A549 (cell line): ENCODE measurements around the gene CAPZA1. TPM values are rescaled to one million over a fixed set of nuclear protein-coding genes. Genes with fewer than 3 reads are reported as not detected.
"Not testable (repeated sequence)": the region's sequence is repeated elsewhere in the genome, so short reads cannot be mapped to it uniquely, and the experiment has no call there.

Experiments used
- ATAC-seq, 2 experiments: fragments of 200-7000 bp in 1 of 2; fragments of >200 bp in 1 of 2; cut with Nextera tagmentation in 1 of 2; cut with Tn5 transposase in 1 of 2; 3 replicates each; pipeline versions ENCODE4 v1.8.0 to v1.9.1; 2018 to 2020; ENCODE audit warnings: mild to moderate bottlenecking in 1 of 2, moderate library complexity in 1 of 2
- CTCF ChIA-PET: fragments of 300-600 bp; sonication (Branson Sonifier 250); formaldehyde crosslinking; extraction: SDS; loops from one replicate; lab custom pipeline; 2021; ENCODE audit warnings: antibody characterized with exemption, inconsistent platforms; lab: Yijun Ruan, JAX
- POLR2A ChIA-PET: fragments of 350-600 bp; formaldehyde crosslinking; extraction: SDS; loops from one replicate; lab custom pipeline; 2021; ENCODE audit warnings: antibody characterized with exemption, inconsistent platforms; lab: Yijun Ruan, JAX
- DNase-seq, 2 experiments: peaks; one replicate each; pipeline versions ENCODE4 v3.0.0 to v3.0.0-alpha.2; 2011 to 2016; ENCODE audit warnings: low read depth in 1 of 2, low spot score in 1 of 2
- FAIRE-seq: peaks from 2 replicates; lab custom pipeline; 2011; peaks lifted over from hg19 to GRCh38; lab: Jason Lieb, UNC
- H3K27ac ChIP-seq, 2 experiments: fragments of >200 bp; sonication (Bioruptor Twin); formaldehyde crosslinking; 3 replicates each; pipeline ENCODE4 v1.5.1; 2016 to 2017
- H3K4me1 ChIP-seq: fragments of >200 bp; sonication (Bioruptor Twin); formaldehyde crosslinking; 3 replicates; pipeline ENCODE4 v1.6.1; 2016
- H3K4me2 ChIP-seq: fragments of >200 bp; sonication (Bioruptor Twin); formaldehyde crosslinking; 3 replicates; pipeline ENCODE4 v1.6.1; 2016
- H3K4me3 ChIP-seq: fragments of >200 bp; sonication (Bioruptor Twin); formaldehyde crosslinking; 3 replicates; pipeline ENCODE4 v1.5.1; 2016
- H3K9me3 ChIP-seq: fragments of >200 bp; sonication (Bioruptor Twin); formaldehyde crosslinking; 3 replicates; pipeline ENCODE4 v1.6.1; 2016
- BHLHE40 ChIP-seq: IDR thresholded peaks from 2 replicates; pipeline ENCODE4 v1.6.1; 2012; ENCODE audit warnings: low read depth, low read length, inconsistent platforms
- CBX8 ChIP-seq: fragments of 200-600 bp; sonication (generic); IDR thresholded peaks from 2 replicates; pipeline ENCODE4 v1.6.1; 2016
- CHD4 ChIP-seq: fragments of 200-600 bp; sonication (generic); IDR thresholded peaks from 2 replicates; pipeline ENCODE4 v1.6.1; 2016; ENCODE audit warnings: antibody characterized with exemption, mild to moderate bottlenecking, borderline replicate concordance
- EHMT2 ChIP-seq: fragments of 200-600 bp; sonication (generic); IDR thresholded peaks from 2 replicates; pipeline ENCODE4 v1.6.1; 2016; ENCODE audit warnings: antibody characterized with exemption, low read depth, mild to moderate bottlenecking, moderate library complexity
- FOSL2 ChIP-seq, 2 experiments: fragments of 450-650 bp in 1 of 2; fragments of >200 bp in 1 of 2; sonication (Bioruptor Twin) in 1 of 2; formaldehyde crosslinking; IDR thresholded peaks; 2 replicates each; pipeline versions ENCODE4 v1.5.0 to v1.6.1; 2016 to 2020; ENCODE audit warnings: mild to moderate bottlenecking in 1 of 2, moderate library complexity in 1 of 2
- FOXS1 ChIP-seq: fragments of 250-450 bp; sonication (Bioruptor Pico); IDR thresholded peaks from 2 replicates; pipeline ENCODE4 v1.5.0; 2020; ENCODE audit warnings: mild to moderate bottlenecking, moderate library complexity
- GATA3 ChIP-seq: IDR thresholded peaks from 2 replicates; pipeline ENCODE4 v1.6.1; 2012; ENCODE audit warnings: borderline replicate concordance
- HDAC2 ChIP-seq: fragments of 200-600 bp; sonication (generic); IDR thresholded peaks from 2 replicates; pipeline ENCODE4 v1.6.1; 2016
- HES2 ChIP-seq: fragments of >200 bp; sonication (Bioruptor Twin); formaldehyde crosslinking; IDR thresholded peaks from 2 replicates; pipeline ENCODE4 v1.6.1; 2016
- HEYL ChIP-seq: fragments of 250-450 bp; sonication (Bioruptor Pico); IDR thresholded peaks from 2 replicates; pipeline ENCODE4 v1.8.0; 2021; ENCODE audit warnings: mild to moderate bottlenecking, moderate library complexity
- JUN ChIP-seq, 2 experiments: fragments of >200 bp; sonication (Bioruptor Twin); formaldehyde crosslinking; IDR thresholded peaks; 2 replicates in 1 of 2; 3 replicates in 1 of 2; pipeline ENCODE4 v1.6.1; 2016 to 2017
- JUNB ChIP-seq: fragments of >200 bp; sonication (Bioruptor Twin); formaldehyde crosslinking; IDR thresholded peaks from 2 replicates; pipeline ENCODE4 v1.6.1; 2016
- RAD21 ChIP-seq, 2 experiments: fragments of >200 bp in 1 of 2; sonication (Bioruptor Twin) in 1 of 2; formaldehyde crosslinking in 1 of 2; IDR thresholded peaks in 1 of 2; conservative IDR thresholded peaks in 1 of 2; 2 replicates in 1 of 2; 3 replicates in 1 of 2; pipeline ENCODE4 v1.6.1; 2012 to 2018; ENCODE audit warnings: inconsistent platforms in 1 of 2
- RFX5 ChIP-seq: fragments of 450-650 bp; IDR thresholded peaks from 2 replicates; pipeline ENCODE4 v1.7.1; 2014; ENCODE audit warnings: antibody characterized with exemption, mild to moderate bottlenecking, moderate library complexity
- SREBF2 ChIP-seq: fragments of 450-650 bp; IDR thresholded peaks from 2 replicates; pipeline ENCODE4 v1.6.1; 2014; ENCODE audit warnings: mild to moderate bottlenecking, moderate library complexity
- ZFP36 ChIP-seq: fragments of 450-650 bp; IDR thresholded peaks from 2 replicates; pipeline ENCODE4 v1.6.1; 2014; ENCODE audit warnings: borderline replicate concordance; ENCODE audit not compliant: partially characterized antibody
- ZSCAN20 ChIP-seq: fragments of 250-450 bp; sonication (Bioruptor Pico); IDR thresholded peaks from 2 replicates; pipeline ENCODE4 v1.8.0; 2022; ENCODE audit warnings: mild to moderate bottlenecking, moderate library complexity
- WGBS: methylation state at CpG from one replicate; pipeline ENCODE4 v1.1.6; 2017; ENCODE audit errors: missing lambda C conversion rate; 5-methylcytosine and 5-hydroxymethylcytosine counted together
- polyA plus RNA-seq, 4 experiments: library from polyadenylated mRNA; depleted of rRNA in 3 of 4; stranded (reverse); fragments of >200 nt; fragmentation: RNase III in 1 of 4; extraction: RNeasy Plus Mini Kit Qiagen cat#74134 plus additional on column Dnase treatment in 1 of 4; gene quantifications; 2 replicates in 3 of 4; 3 replicates in 1 of 4; pipeline ENCODE4 v1.2.3, GENCODE V29; 2011 to 2017

Gene CAPZA1
- polyA plus RNA-seq, 2 of the 4 experiments (the other 2 are of a cell fraction): 103 to 136 TPM

DNA sequence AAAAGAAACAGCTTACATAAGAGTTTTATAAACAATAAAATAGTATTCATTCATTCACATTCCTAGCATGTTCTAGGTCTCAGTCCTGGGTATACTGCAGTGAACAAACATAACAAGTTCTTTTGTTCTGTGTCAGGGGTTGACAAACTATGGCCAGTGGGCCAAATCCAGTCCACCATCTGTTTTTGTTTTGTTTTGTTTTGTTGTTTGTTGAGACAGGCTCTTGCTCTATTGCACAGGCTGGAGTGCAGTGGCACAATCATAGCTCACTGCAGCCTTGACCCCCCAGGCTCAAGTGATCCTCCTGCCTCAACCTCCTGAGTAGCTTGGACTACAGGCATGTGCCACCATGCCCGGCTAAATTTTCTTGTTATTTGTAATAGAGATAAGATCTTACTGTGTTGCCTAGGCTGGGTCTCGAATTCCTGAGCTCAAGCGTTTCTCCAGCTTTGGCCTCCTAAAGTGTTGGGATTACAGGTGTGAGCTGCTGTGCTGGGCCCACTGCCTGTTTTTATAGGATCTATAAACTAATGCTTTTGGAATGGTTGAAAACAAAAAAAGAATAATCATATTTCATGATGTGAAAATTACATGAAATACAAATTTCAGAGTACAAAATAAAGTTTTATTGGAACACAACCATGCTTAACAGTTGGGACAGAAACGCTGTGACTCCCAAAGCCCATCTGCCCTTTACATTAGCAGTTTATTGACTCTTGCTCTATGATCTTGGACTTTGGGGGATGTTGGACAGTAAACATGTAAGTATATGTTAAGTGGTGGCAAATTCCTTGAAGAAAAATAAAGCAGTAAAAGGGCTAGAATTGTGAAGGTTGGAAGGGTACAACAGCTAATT lies 17.9 kb downstream of the CAPZA1 start:
- TF ChIP-seq CHD4 (no peak), RAD21 (conservative IDR thresholded peaks at IDR 0.05 in 1 of 2, IDR thresholded peaks at IDR 0.05 in 1 of 2) (no peak), HEYL (no peak), CBX8 (no peak), EHMT2 (no peak)
- ATAC-seq (peak; percentile 73 to 90; a peak in 5 of 6 replicates), DNase-seq (peak; percentile 13 to 40), FAIRE-seq (no peak)
- ChIA-PET POLR2A (no interaction called here), CTCF (interaction anchor here (0.8 to 1.5 kb wide), 6 partner anchors 10 to 135 kb away, joined by 3 to 4 read pairs (median 3); partner anchors contain the start of genes MOV10 and RHOC)
- peak overlapping the region; percentile 72 for H3K4me2 ChIP-seq
- H3K4me3 ChIP-seq: no peak overlapping the region
- H3K4me1 ChIP-seq: peaks cover 57% of the 10 kb centered on the region
- 6% methylated on average over 4 of the region's 4 CpGs for WGBS
- no peaks in the 10 kb centered on the region for H3K9me3 ChIP-seq
- H3K27ac ChIP-seq: peak overlapping the region; percentile 48 to 84

- DNase-seq: no peak
- TF ChIP-seq JUNB (no peak), SREBF2 (no peak), BHLHE40 (no peak)
- ChIA-PET POLR2A (no interaction called here), CTCF (interaction anchor here (0.8 to 1.5 kb wide), 5 partner anchors 9 to 136 kb away, joined by 3 read pairs; partner anchors contain the start of genes MOV10 and RHOC)
- Histone ChIP-seq H3K4me1 (peaks cover 57% of the 10 kb centered on the region), H3K9me3 (no peaks in the 10 kb centered on the region), H3K4me2 (peak overlapping the region; percentile 72), H3K27ac (peak overlapping the region; percentile 48 to 84), H3K4me3 (no peak overlapping the region)
- 67% methylated on average over 1 of the region's 1 CpG for WGBS
- no peak for FAIRE-seq
- peak in 1 of 2 experiments; percentile 48; a peak in 3 of 6 replicates for ATAC-seq
Measured at GRCh38 chr1:112638110-112638428, 18.4 kb downstream of the CAPZA1 start.

GRCh38 chr1:112640437-112640836 lies 20.8 kb downstream of the CAPZA1 start:
- FAIRE-seq, CTCF ChIA-PET, ATAC-seq, H3K9me3 ChIP-seq, POLR2A ChIA-PET, H3K4me3 ChIP-seq, H3K27ac ChIP-seq, H3K4me2 ChIP-seq, DNase-seq: not testable (repeated sequence)
- H3K4me1 ChIP-seq: peaks cover 39% of the 10 kb centered on the region
- 90% methylated on average over 4 of the region's 23 CpGs for WGBS

DNA sequence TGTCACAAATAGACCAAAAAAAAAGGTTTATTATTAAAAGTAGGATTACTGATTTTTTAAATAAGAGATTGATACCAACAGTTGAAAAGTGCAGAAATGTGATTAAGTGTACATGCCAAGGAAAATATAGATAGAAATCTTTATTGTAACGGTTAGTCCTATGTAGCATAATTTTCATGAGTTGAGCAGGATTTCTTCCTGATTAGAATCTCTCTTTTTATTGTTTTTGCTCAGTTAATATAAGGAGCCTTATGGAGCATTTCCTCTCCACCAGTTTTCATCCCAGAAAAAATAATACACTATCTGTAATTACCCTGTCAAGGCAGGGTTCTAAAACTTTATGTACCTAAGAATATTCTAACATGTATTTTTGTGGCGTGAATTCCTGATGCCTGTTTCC lies 23.4 kb downstream of the CAPZA1 start:
- CTCF ChIA-PET: interaction anchor here (1.6 kb wide), 1 partner anchor 32 kb away, joined by 5 read pairs; the partner anchor contains the start of gene MOV10
- FAIRE-seq (no peak), ATAC-seq (no peak), DNase-seq (no peak)
- Histone ChIP-seq H3K4me1 (peaks cover 13% of the 10 kb centered on the region; the same call in 2 of the 3 replicates), H3K27ac (no peak overlapping the region), H3K9me3 (no peaks in the 10 kb centered on the region), H3K4me2 (no peak overlapping the region)
- WGBS: 82% methylated on average over 2 of the region's 2 CpGs
- TF ChIP-seq FOSL2 (IDR thresholded peaks at IDR 0.05) (no peak), FOSL2 (CRISPR knock-in tag; IDR thresholded peaks at IDR 0.05) (no peak), HEYL (no peak), HDAC2 (no peak), ZSCAN20 (CRISPR knock-in tag) (no peak), JUN (IDR thresholded peaks at IDR 0.05) (no peak), ZFP36 (no peak), FOXS1 (CRISPR knock-in tag) (no peak), RFX5 (no peak), HES2 (no peak), SREBF2 (no peak), JUNB (no peak), GATA3 (no peak)
- TF ChIP-seq, all 56 proteins: peak for 0
- H3K4me3 ChIP-seq: no peak overlapping the region
- POLR2A ChIA-PET: no interaction called here
